ENCODE results near the gene TFAP2E.

The TFAP2E gene

GRCh38 chr1:35598895-35599294 is 25.8 kb downstream of the TFAP2E start:
- no peak for DNase-seq

- DNase-seq: no peak
These were observed 26.3 kb downstream of the TFAP2E start for GRCh38 chr1:35599411-35599810.

- DNase-seq: no peak
These were observed 27.5 kb downstream of the TFAP2E start for GRCh38 chr1:35600593-35600992.

- no peak for DNase-seq
These were observed 30.4 kb downstream of the TFAP2E start for GRCh38 chr1:35603468-35603867.

GRCh38 chr1:35603941-35604340 is 30.8 kb downstream of the TFAP2E start:
- no peak for DNase-seq

- DNase-seq: no peak
These were observed 32.2 kb downstream of the TFAP2E start for GRCh38 chr1:35605071-35605866.

GRCh38 chr1:35605867-35606182 is 32.7 kb downstream of the TFAP2E start:
- no peak for DNase-seq

- no peak for DNase-seq
These were observed 38.5 kb downstream of the TFAP2E start for GRCh38 chr1:35611655-35612054.

- DNase-seq: no peak
These were observed 42.3 kb downstream of the TFAP2E start for GRCh38 chr1:35615440-35615839.

- DNase-seq: no peak
These were observed 46.4 kb downstream of the TFAP2E start for GRCh38 chr1:35619237-35620121.

- no peak for DNase-seq
These were observed 49.5 kb downstream of the TFAP2E start for GRCh38 chr1:35622510-35623178.

GRCh38 chr1:35623832-35624231 is 50.7 kb downstream of the TFAP2E start:
- no peak for DNase-seq

GRCh38 chr1:35629051-35629450 is 55.9 kb downstream of the TFAP2E start:
- DNase-seq: no peak

GRCh38 chr1:35631396-35631795 is 58.3 kb downstream of the TFAP2E start:
- DNase-seq: no peak

- DNase-seq: no peak
These were observed 60.4 kb downstream of the TFAP2E start for GRCh38 chr1:35633547-35633946.

- DNase-seq: no peak
These were observed 64.3 kb downstream of the TFAP2E start for GRCh38 chr1:35637401-35637809.

GRCh38 chr1:35640380-35641232 is 67.5 kb downstream of the TFAP2E start:
- no peak for DNase-seq

GRCh38 chr1:35641233-35641866 is 68.2 kb downstream of the TFAP2E start, which contains the start of gene PSMB2:
Gene PSMB2, minus strand, starts transcription at chr1:35641526. Its CDS starts 94 bp downstream, at chr1:35641432.
- peak; percentile 100 for DNase-seq

- DNase-seq: no peak
These were observed 69.4 kb downstream of the TFAP2E start for GRCh38 chr1:35642471-35642955.

- no peak for DNase-seq
These were observed 71.1 kb downstream of the TFAP2E start for GRCh38 chr1:35644204-35644603.
